ENCODE results near the gene YIPF5. TPM values are rescaled to one million over a fixed set of nuclear protein-coding genes. Genes with fewer than 3 reads are reported as not detected.

The YIPF5 gene
- total RNA-seq, 1 experiment from 2014 or later: 50.9 TPM

DNA sequence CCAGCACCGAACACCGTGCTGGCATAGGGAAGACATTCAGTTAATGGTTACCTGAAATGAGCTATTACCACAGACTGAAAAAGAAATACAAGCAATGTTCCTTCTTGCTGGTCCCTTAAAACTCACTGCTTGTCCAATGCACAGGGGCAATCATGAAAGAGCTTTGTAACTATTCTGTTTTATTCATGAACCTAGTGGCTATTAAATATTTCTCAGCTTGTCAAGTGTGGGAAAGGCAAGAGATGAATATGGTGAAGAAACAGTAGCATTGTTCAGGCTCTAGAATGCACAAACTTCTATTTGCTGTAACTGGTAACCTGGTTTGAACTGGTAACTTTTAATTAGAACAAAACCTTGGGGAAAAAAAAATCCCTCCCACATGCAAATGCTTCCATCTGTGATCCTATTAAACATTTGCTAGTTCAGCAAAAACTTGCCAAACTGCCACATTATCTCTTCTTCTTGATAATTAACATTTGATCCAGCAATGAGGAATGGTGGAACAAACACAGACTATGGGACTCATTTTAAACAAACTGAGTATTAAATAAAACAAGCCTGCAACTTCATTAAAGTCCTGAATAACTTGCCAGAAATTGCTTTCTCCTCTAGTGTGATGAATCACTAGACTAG is 36.1 kb downstream of the YIPF5 start:
- Histone ChIP-seq H3K27me3 (replicated peaks; ENCODE audit: insufficient read depth, low read depth, low read length, poor library complexity) (no peaks in the 10 kb centered on the region), H3K4me3 (ENCODE audit: low read depth, low read length, poor library complexity, severe bottlenecking) (no peak overlapping the region), H3K27ac (ENCODE audit: low read depth, low read length, poor library complexity, severe bottlenecking) (no peak overlapping the region), H3K36me3 (ENCODE audit: insufficient read depth, low read length, poor library complexity, severe bottlenecking) (no peaks in the 10 kb centered on the region), H3K9me3 (ENCODE audit: low read depth, low read length, poor library complexity, severe bottlenecking) (no peaks in the 10 kb centered on the region), H3K4me1 (ENCODE audit: insufficient read depth, low read length, poor library complexity, severe bottlenecking) (no peaks in the 10 kb centered on the region)
- ChIA-PET CTCF (no interaction called here), POLR2A (ENCODE audit: low non-redundant PET) (no interaction called here)
- intact Hi-C loops (cut with micrococcal nuclease; ENCODE audit: unreplicated experiment): no loop called here
- no TSS peak for BruUV-seq (replicated peaks)
- no peak for TF ChIP-seq EZH2 (IDR thresholded peaks at IDR 0.05; ENCODE audit: borderline replicate concordance, low read depth, low read length, poor library complexity, severe bottlenecking)
- TF ChIP-seq, protein P1, sequence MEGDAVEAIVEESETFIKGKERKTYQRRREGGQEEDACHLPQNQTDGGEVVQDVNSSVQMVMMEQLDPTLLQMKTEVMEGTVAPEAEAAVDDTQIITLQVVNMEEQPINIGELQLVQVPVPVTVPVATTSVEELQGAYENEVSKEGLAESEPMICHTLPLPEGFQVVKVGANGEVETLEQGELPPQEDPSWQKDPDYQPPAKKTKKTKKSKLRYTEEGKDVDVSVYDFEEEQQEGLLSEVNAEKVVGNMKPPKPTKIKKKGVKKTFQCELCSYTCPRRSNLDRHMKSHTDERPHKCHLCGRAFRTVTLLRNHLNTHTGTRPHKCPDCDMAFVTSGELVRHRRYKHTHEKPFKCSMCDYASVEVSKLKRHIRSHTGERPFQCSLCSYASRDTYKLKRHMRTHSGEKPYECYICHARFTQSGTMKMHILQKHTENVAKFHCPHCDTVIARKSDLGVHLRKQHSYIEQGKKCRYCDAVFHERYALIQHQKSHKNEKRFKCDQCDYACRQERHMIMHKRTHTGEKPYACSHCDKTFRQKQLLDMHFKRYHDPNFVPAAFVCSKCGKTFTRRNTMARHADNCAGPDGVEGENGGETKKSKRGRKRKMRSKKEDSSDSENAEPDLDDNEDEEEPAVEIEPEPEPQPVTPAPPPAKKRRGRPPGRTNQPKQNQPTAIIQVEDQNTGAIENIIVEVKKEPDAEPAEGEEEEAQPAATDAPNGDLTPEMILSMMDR (conservative IDR thresholded peaks at IDR 0.05; ENCODE audit: low read depth, low read length): no peak
- no peak for DNase-seq (ENCODE audit: low spot score)

DNA sequence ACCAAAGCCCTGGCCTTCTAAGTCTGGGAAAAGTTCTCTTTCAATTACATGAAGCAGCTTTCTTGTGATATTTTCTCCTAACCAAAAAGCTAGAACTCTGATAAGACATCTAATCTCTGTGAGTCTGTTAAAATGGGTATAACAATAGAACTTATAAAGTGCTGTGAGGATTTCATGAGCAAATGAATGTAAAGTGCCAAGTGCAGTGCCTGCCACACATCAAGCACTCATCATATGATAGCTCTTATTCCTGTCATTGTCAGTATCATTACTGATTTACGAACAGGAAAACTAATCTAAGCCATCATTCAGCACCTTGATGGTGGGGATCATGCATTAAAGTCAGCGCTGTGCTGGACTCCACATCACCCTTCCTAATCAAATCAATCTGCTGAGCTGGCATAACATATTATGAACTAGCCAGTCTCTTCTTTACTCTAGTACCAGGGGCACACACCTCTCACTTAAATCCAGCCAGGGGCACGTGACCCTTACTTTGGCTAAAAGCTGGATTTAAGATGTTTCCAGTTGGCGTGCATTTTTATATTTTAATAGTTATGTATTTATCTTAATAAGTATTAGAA is 37.3 kb downstream of the YIPF5 start:
- Histone ChIP-seq H3K36me3 (ENCODE audit: insufficient read depth, low read length, poor library complexity, severe bottlenecking) (no peaks in the 10 kb centered on the region), H3K4me1 (ENCODE audit: insufficient read depth, low read length, poor library complexity, severe bottlenecking) (no peaks in the 10 kb centered on the region), H3K27me3 (replicated peaks; ENCODE audit: insufficient read depth, low read depth, low read length, poor library complexity) (no peaks in the 10 kb centered on the region), H3K9me3 (ENCODE audit: low read depth, low read length, poor library complexity, severe bottlenecking) (no peaks in the 10 kb centered on the region), H3K4me3 (ENCODE audit: low read depth, low read length, poor library complexity, severe bottlenecking) (no peak overlapping the region), H3K27ac (ENCODE audit: low read depth, low read length, poor library complexity, severe bottlenecking) (no peak overlapping the region)
- BruUV-seq (replicated peaks): no TSS peak
- TF ChIP-seq, protein P1 (conservative IDR thresholded peaks at IDR 0.05; ENCODE audit: low read depth, low read length): no peak
- no peak for TF ChIP-seq EZH2 (IDR thresholded peaks at IDR 0.05; ENCODE audit: borderline replicate concordance, low read depth, low read length, poor library complexity, severe bottlenecking)
- POLR2A ChIA-PET (ENCODE audit: low non-redundant PET): no interaction called here
- no peak for DNase-seq (ENCODE audit: low spot score)
- CTCF ChIA-PET: no interaction called here
- intact Hi-C loops (cut with micrococcal nuclease; ENCODE audit: unreplicated experiment): no loop called here

DNA sequence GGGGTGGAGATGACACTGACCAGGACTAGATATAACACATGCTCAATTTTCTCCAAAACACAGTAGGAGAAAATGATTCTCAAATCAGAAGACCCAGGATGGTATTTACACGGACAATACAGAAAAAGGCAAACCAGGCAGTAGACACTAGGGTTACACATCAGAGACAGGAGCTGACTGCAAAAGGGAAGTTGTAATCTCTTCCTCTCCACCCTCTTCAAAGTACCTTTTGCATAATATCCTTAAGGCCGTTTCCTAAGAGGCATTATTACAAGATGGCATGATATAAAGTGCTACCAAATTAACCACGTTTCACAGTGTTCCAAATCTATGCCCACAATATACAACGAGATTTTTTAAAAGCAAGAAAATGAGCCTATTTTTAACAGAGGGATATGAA is 39.2 kb downstream of the YIPF5 start:
- POLR2A ChIA-PET (ENCODE audit: low non-redundant PET): no interaction called here
- intact Hi-C loops (cut with micrococcal nuclease; ENCODE audit: unreplicated experiment): no loop called here
- Histone ChIP-seq H3K36me3 (ENCODE audit: insufficient read depth, low read length, poor library complexity, severe bottlenecking) (no peaks in the 10 kb centered on the region), H3K4me3 (ENCODE audit: low read depth, low read length, poor library complexity, severe bottlenecking) (no peak overlapping the region), H3K9me3 (ENCODE audit: low read depth, low read length, poor library complexity, severe bottlenecking) (no peaks in the 10 kb centered on the region), H3K4me1 (ENCODE audit: insufficient read depth, low read length, poor library complexity, severe bottlenecking) (no peaks in the 10 kb centered on the region), H3K27ac (ENCODE audit: low read depth, low read length, poor library complexity, severe bottlenecking) (no peak overlapping the region), H3K27me3 (replicated peaks; ENCODE audit: insufficient read depth, low read depth, low read length, poor library complexity) (no peaks in the 10 kb centered on the region)
- CTCF ChIA-PET: no interaction called here
- no TSS peak for BruUV-seq (replicated peaks)
- TF ChIP-seq EZH2 (IDR thresholded peaks at IDR 0.05; ENCODE audit: borderline replicate concordance, low read depth, low read length, poor library complexity, severe bottlenecking): no peak
- TF ChIP-seq, protein P1 (conservative IDR thresholded peaks at IDR 0.05; ENCODE audit: low read depth, low read length): no peak
- DNase-seq (ENCODE audit: low spot score): no peak

Measured in A673 (cell line).